Ishikawa (cell line): ENCODE data around the gene AGPS.

Experiments
- CEBPB ChIP-seq: IDR thresholded peaks from 2 replicates; pipeline ENCODE4 v1.6.1; 2012
- CREB1 ChIP-seq: IDR thresholded peaks from 2 replicates; pipeline ENCODE4 v1.6.1; 2012; ENCODE audit warnings: low read depth
- EGR1 ChIP-seq: IDR thresholded peaks from 2 replicates; pipeline ENCODE4 v1.6.1; 2012
- EP300 ChIP-seq: IDR thresholded peaks from 2 replicates; pipeline ENCODE4 v1.6.1; 2012; ENCODE audit warnings: borderline replicate concordance
- FOXM1 ChIP-seq: IDR thresholded peaks from 2 replicates; pipeline ENCODE4 v1.6.1; 2012; ENCODE audit warnings: low read depth, borderline replicate concordance
- MAX ChIP-seq: IDR thresholded peaks from 2 replicates; pipeline ENCODE4 v1.6.1; 2012
- RAD21 ChIP-seq: IDR thresholded peaks from 2 replicates; pipeline ENCODE4 v1.6.1; 2012; ENCODE audit warnings: low read depth
- REST ChIP-seq: IDR thresholded peaks from 2 replicates; pipeline ENCODE4 v1.6.1; 2012; ENCODE audit warnings: low read depth, mild to moderate bottlenecking
- TAF1 ChIP-seq: IDR thresholded peaks from 2 replicates; pipeline ENCODE4 v1.6.1; 2012; ENCODE audit warnings: low read depth, mild to moderate bottlenecking
- TCF12 ChIP-seq: IDR thresholded peaks from 2 replicates; pipeline ENCODE4 v1.6.1; 2012; ENCODE audit warnings: low read depth
- USF1 ChIP-seq: IDR thresholded peaks from 2 replicates; pipeline ENCODE4 v1.6.1; 2012
- YY1 ChIP-seq: IDR thresholded peaks from 2 replicates; pipeline ENCODE4 v1.6.1; 2012; ENCODE audit warnings: low read depth
- ZBTB7A ChIP-seq: IDR thresholded peaks from 2 replicates; pipeline ENCODE4 v1.6.1; 2012; ENCODE audit warnings: low read depth

GRCh38 chr2:177568390-177568789 is 175.8 kb downstream of the AGPS start:
- TF ChIP-seq ZBTB7A (no peak), YY1 (no peak), EP300 (no peak), TCF12 (no peak), REST (no peak), CREB1 (no peak), MAX (no peak), CEBPB (no peak), EGR1 (no peak), FOXM1 (no peak), RAD21 (no peak), TAF1 (no peak), USF1 (no peak)
